HL-60/S4 (cell line): ENCODE data around the gene TMEM252.

Experiments
- in situ Hi-C: fragments of 300-500 bp; cut with MboI; formaldehyde crosslinking; loops from 2 replicates; pipeline ENCODE4 v1.14.3; 2022; ENCODE audit warnings: low sequenced_read_pairs

TMEM252 gene

DNA sequence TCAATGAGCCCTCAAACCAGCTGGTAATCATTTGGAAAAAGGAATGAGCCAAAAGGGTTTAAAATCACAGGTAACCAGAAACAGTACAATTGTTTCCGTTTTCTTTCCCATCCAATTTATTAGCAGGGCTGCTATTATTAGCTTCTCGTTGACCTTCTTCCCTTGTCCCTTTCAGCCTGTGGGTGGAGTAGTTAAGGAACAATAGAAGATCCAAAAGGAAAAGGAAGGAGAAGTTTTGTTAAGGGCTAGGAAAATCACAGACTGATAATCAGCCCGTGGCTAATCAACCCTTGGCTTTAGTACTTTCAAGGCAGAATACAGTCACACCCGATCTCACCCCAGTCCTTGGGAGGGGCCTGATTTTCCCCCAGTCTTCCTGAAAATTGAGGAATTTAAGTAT lies 38.4 kb downstream of the TMEM252 start:
- in situ Hi-C loops, result loop anchor here (25.0 kb wide), 2 partner anchors 185 to 510 kb away; partner anchors contain the start of gene PRKACG

DNA sequence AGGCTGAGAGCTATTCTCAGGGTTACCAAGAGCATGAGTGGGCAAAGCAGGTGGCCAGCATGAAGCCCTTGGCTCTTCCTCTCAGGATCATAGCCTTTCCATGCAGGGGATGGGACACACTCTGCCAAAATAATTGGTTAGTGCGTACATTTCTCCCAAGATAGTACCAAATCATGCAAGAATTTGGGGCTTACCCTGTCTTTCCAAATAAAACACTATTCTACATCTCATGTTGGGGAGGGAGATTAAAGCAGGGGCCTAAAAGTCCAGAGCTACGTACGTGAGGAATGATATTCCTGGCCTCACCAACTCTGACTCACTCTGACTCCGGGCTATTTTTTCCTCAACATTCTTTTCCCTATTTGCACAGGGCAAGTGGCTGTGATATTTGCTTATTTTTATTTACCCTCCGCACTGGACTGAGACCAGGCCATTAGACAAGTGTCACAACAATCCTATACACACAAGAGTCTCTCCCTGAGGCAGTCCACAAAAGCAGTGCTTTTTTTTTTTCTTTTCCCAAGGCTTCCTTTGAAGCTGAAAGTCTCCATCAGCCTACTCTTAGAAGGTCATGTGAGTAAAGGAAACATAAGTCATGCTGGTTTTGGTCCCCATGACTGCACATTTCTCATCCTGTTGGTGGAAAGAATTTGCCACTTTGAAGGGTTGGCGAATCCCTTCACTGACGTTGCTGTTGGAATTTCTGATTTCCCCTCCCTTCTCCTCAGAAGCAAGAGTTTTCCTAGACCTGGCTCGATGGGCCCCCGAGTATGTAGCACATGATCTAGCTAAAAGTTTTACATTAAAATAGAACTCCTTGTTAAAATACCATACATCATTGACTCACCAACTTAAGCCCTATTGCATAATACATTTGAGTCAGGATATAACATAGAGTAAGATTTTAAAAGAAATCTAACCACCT lies 40.0 kb downstream of the TMEM252 start:
- in situ Hi-C loops, result loop anchor here (25.0 kb wide), 2 partner anchors 187 to 512 kb away; partner anchors contain the start of gene PRKACG

DNA sequence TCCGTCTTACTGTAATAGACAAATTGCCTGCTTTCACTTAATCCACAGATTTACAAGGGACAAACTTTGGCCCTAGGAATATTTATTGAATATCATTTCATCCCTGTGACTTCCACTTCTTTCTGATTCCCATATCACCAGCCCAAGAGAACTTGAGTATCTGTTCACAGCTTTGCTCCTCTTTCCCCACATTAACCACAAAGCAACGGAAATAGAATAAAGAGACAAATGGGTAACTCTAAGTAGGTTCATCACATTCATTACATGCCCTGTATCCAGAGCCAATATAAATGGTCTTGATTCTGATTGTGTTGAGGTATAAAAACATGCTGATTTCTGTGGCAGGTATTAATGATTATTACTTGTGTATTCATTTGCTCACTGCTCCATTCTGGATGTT lies 41.9 kb downstream of the TMEM252 start:
- in situ Hi-C loops, result no loop called here

- in situ Hi-C loops, result no loop called here
These were observed 43.1 kb downstream of the TMEM252 start for GRCh38 chr9:68497629-68498028.

GRCh38 chr9:68496356-68496755 lies 44.3 kb downstream of the TMEM252 start:
- in situ Hi-C loops, result no loop called here

DNA sequence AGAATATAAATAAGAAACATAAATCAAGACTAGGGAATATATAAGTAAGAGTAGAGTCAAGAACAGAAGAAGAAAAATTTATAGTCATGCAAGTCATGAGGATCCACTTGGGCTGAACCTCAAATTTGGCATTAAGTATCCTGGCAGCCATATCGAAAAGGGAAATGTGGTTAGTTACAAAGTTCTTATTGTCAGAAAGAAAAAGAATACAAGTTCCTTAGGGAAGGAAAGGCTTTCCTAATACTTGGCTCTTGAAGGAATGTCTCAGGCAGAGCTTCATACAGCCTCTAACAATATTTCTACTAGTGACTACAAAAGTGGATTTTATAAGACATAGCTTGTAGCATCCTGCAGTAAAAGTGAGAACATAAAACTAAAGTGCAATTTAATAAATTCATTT lies 45.4 kb downstream of the TMEM252 start:
- in situ Hi-C loops, result no loop called here

GRCh38 chr9:68493958-68494577 lies 46.6 kb downstream of the TMEM252 start:
- in situ Hi-C loops, result no loop called here

DNA sequence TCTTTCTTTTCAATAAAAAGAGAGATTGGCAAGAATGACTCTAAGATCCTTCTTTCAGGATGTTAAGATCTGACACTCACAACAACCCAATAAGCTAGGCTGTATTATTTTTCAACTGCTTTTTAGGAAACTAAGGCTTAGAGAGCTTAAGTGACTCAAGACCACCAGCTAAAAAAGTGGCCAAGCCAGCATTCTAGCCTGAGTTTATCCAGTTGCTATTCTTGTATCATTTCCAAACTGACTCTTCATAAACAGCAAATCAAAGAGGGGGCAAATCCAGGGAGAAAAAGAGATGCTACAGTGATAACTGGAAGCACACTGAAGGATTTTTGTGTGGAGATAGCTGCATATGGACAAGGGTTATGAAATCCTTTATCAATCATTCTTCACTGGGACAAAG lies 47.1 kb downstream of the TMEM252 start:
- in situ Hi-C loops, result no loop called here

- in situ Hi-C loops, result no loop called here
These were observed 47.9 kb downstream of the TMEM252 start for GRCh38 chr9:68492806-68493205.

DNA sequence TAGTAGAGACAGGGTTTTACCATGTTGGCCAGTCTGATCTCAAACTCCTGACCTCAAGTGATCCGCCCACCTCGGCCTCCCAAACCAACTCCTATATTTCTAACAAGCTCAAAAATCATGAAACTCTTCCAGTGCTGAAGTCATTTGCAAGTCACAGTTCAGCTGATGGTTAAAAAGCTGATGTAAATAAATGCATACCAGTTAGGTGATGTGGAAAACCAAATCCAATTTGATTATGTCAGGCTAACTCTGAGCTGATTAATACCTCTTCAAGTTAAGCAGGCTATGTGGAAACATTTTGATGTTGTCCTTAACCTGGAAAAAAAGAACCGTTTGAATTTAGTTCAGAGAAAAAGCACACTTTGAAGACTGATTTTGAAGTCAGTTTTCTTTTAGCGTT lies 51.0 kb downstream of the TMEM252 start:
- in situ Hi-C loops, result no loop called here

DNA sequence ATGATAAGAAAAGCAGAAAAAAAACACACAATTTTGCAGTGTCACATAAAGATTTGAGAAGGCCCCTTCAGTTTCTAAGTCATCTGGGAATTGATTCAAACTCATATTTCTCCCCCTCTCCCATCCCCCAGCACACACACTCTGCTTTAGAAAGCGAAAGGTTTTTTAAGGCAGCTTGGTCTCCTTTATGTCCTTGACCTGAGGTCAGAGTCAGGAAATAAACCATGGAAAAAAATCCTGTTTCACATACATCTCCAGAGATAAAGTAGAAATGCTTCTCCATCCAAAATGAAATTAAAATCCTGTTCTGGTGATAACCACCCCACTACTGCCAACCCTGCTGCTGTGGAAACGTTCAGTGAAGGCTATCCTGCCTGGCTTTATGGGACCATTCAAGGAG lies 52.6 kb downstream of the TMEM252 start:
- in situ Hi-C loops, result no loop called here
